Gastrocnemius medialis (tissue), 4 donors: ENCODE data around the gene KRT75. TPM values are rescaled to one million over a fixed set of nuclear protein-coding genes. Genes with fewer than 3 reads are reported as not detected.
A peak's percentile ranks its signal among the peaks of the same experiment; 100 is the strongest.

Experiments used
- ATAC-seq, 2 donors: fragments of 150-250 bp; one replicate each; pipeline ENCODE4 v1.9.1; 2016
- DNase-seq, 2 donors: peaks; one replicate each; pipeline ENCODE4 v3.0.0-alpha.2; 2019
- H3K27ac ChIP-seq, 4 donors: fragments of 200-600 bp; sonication (generic); 1 replicate in 1 of 4; 2 replicates in 3 of 4; pipeline ENCODE4 v1.5.1; 2016 to 2018; ENCODE audit warnings: mild to moderate bottlenecking in 2 of 4, moderate library complexity in 1 of 4
- H3K27me3 ChIP-seq, 3 donors: fragments of 200-600 bp; sonication (generic) in 2 of 3; 1 replicate in 1 of 3; 2 replicates in 2 of 3; pipeline versions ENCODE4 v1.5.1 to v1.6.0; 2016 to 2019; ENCODE audit warnings: mild to moderate bottlenecking in 1 of 3, moderate library complexity in 1 of 3
- H3K36me3 ChIP-seq, 2 donors: fragments of 200-600 bp; sonication (generic) in 1 of 2; one replicate each; pipeline ENCODE4 v1.5.1; 2017 to 2018
- H3K4me1 ChIP-seq, 2 donors: fragments of 200-600 bp; sonication (generic) in 1 of 2; one replicate each; pipeline ENCODE4 v1.5.1; 2016 to 2017; ENCODE audit warnings: mild to moderate bottlenecking in 2 of 2
- H3K4me3 ChIP-seq, 4 donors: fragments of 200-600 bp; sonication (generic) in 3 of 4; 1 replicate in 1 of 4; 2 replicates in 3 of 4; pipeline ENCODE4 v1.5.1; 2016 to 2019; ENCODE audit warnings: mild to moderate bottlenecking in 2 of 4
- H3K9me3 ChIP-seq, 3 donors: fragments of 200-600 bp; sonication (generic) in 2 of 3; 1 replicate in 1 of 3; 2 replicates in 2 of 3; pipeline ENCODE4 v1.5.1; 2016 to 2019
- POLR2A ChIP-seq, 2 donors: fragments of 450-650 bp; IDR thresholded peaks; one replicate each; pipeline ENCODE4 v1.6.1; 2017; ENCODE audit warnings: antibody characterized with exemption in 2 of 2, mild to moderate bottlenecking in 2 of 2, moderate library complexity in 2 of 2
- in situ Hi-C, 4 donors: fragments of 200-750 bp; cut with MboI; loops; one replicate each; pipeline versions ENCODE4 v1.15.0 to v1.8.0; 2017; ENCODE audit warnings: low sequenced_read_pairs in 4 of 4
- intact Hi-C: fragments of 100-400 bp; cut with DNase I; formaldehyde crosslinking; loops from one replicate; pipeline ENCODE4 v1.15.1; 2023; ENCODE audit warnings: low total_unique reads
- total RNA-seq, 4 donors: library from RNA; depleted of rRNA; stranded (reverse); fragments of >200 nt; gene quantifications; one replicate each; pipeline versions ENCODE4 v1.1.0 to v1.2.3, GENCODE V29; 2016
- TF ChIP-seq, protein P1 (sequence below), 5 experiments: fragments of 450-650 bp in 3 of 5; fragments of 200-600 bp in 2 of 5; sonication (generic) in 2 of 5; IDR thresholded peaks in 4 of 5; conservative IDR thresholded peaks in 1 of 5; 1 replicate in 4 of 5; 2 replicates in 1 of 5; pipeline ENCODE4 v1.5.1; 2016 to 2019; ENCODE audit warnings: antibody characterized with exemption in 5 of 5, mild to moderate bottlenecking in 3 of 5, moderate library complexity in 3 of 5

Gene KRT75
- total RNA-seq, 4 donors from 2014 or later = not detected

DNA sequence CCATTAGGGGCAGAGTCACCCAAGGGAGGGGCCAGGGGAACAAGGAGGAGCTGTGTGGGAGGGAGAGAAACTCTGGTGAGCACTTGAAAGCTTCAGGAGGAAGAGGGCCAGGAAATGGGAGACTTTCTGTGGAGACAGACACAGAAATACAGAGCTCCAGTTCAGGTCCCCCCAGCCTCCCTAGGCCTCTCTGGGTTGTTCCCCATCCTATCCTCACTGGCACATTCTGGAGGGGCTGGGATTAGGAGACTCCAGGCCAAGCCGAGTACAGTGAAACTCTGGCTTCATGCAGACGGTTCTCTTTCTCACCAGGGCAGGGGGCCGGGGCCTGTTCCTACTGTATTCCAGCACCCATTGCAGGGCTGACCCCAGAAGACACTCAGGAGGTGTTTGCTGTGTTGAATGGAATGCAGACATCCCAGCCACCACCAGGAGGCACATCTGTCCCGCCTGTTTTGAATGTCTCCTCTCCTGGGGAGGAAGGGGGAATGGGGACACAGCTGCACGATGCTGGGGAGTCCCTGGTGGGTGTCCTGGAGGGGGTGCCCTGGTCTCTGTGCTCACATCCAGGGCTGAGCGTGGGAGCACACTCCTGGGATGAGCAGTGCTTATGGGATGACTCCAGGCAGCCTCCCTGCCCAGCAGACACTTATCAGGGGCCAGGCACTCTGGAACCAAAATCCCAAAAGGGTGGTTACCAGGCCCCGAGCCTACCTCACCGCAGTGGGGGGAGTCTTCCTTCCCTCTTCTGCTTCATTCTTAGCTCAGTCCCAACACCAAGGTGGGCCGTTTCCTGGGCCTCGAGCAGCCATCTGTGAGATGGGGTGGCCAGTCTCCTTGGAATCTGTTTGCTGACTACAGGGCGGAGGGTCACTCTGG, 43.2 kb downstream of the KRT75 start:
- TF ChIP-seq, protein P1, sequence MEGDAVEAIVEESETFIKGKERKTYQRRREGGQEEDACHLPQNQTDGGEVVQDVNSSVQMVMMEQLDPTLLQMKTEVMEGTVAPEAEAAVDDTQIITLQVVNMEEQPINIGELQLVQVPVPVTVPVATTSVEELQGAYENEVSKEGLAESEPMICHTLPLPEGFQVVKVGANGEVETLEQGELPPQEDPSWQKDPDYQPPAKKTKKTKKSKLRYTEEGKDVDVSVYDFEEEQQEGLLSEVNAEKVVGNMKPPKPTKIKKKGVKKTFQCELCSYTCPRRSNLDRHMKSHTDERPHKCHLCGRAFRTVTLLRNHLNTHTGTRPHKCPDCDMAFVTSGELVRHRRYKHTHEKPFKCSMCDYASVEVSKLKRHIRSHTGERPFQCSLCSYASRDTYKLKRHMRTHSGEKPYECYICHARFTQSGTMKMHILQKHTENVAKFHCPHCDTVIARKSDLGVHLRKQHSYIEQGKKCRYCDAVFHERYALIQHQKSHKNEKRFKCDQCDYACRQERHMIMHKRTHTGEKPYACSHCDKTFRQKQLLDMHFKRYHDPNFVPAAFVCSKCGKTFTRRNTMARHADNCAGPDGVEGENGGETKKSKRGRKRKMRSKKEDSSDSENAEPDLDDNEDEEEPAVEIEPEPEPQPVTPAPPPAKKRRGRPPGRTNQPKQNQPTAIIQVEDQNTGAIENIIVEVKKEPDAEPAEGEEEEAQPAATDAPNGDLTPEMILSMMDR (IDR thresholded peaks at IDR 0.05 in 4 of 5, conservative IDR thresholded peaks at IDR 0.05 in 1 of 5) = peak in 1 of 5 experiments; percentile 27
- no peak for TF ChIP-seq POLR2A (IDR thresholded peaks at IDR 0.05)
- no peak for DNase-seq
- intact Hi-C loops (no loop called here), in situ Hi-C loops (loop anchor here in 1 of 4 donors (25.0 kb wide), 1 partner anchor 596 kb away; no protein-coding TSS in a partner anchor)
- no peaks in the 10 kb centered on the region for H3K4me1 ChIP-seq
- no peaks in the 10 kb centered on the region for H3K36me3 ChIP-seq
- H3K9me3 ChIP-seq = no peaks in the 10 kb centered on the region
- no peak for ATAC-seq
- peaks cover 0 to 13% (median 0%) of the 10 kb centered on the region in 3 donors for H3K27me3 ChIP-seq
- H3K27ac ChIP-seq = no peak overlapping the region
- H3K4me3 ChIP-seq = no peak overlapping the region

DNA sequence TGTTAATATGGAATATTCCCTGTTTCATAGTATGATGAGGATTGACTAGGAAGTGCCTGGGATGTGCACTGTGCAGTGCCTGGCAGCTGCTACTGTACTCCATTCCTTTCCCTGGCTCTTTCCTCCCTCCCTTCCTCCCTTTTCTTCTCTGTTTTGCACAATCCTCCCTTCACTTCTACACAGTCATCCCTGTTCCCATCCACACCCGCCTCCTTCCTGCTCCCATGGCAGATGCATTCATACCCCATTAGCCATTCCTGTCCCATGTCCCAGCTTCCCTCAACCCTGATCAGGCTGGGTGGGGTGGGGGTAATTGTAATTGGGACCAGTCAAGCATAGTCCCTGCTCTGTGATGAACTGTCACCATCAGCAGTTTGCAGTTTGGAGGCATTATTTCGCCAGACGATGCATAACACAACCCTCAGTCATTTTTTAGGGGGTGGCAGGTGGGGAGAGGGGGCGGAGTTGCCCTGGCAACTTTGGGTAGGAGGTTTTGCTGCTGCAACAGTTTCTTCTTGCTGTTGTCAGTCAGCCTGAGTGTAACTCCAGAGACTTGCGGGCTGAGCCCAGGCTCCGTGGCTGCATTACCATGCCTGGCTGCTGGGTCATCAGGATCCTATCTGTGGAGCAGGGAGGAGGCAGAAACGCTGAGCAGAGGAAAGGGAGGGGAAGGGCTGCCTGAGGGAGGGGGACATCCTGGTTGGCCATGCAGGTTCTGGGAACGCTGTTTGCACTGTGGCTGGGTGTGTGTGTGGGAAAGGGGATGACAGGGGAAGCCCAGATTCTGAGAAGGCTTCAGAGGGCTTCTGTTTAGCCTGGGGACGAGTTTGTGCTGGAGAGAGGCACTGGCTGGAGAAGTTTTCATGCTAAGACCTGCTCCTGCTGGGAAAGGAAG, 44.6 kb downstream of the KRT75 start:
- TF ChIP-seq, protein P1 (IDR thresholded peaks at IDR 0.05 in 4 of 5, conservative IDR thresholded peaks at IDR 0.05 in 1 of 5) = no peak
- TF ChIP-seq POLR2A (IDR thresholded peaks at IDR 0.05) = no peak
- in situ Hi-C loops (loop anchor here in 1 of 4 donors (25.0 kb wide), 1 partner anchor 598 kb away; no protein-coding TSS in a partner anchor), intact Hi-C loops (no loop called here)
- Histone ChIP-seq H3K27ac (no peak overlapping the region), H3K27me3 (peaks cover 0 to 13% (median 0%) of the 10 kb centered on the region in 3 donors), H3K4me3 (no peak overlapping the region), H3K9me3 (no peaks in the 10 kb centered on the region), H3K4me1 (no peaks in the 10 kb centered on the region), H3K36me3 (no peaks in the 10 kb centered on the region)
- DNase-seq = no peak
- ATAC-seq = no peak

- TF ChIP-seq, protein P1 (IDR thresholded peaks at IDR 0.05 in 4 of 5, conservative IDR thresholded peaks at IDR 0.05 in 1 of 5) = no peak
- TF ChIP-seq POLR2A (IDR thresholded peaks at IDR 0.05) = no peak
- intact Hi-C loops (no loop called here), in situ Hi-C loops (loop anchor here in 1 of 4 donors (25.0 kb wide), 1 partner anchor 599 kb away; no protein-coding TSS in a partner anchor)
Observed at GRCh38 chr12:52387859-52388258, 46.3 kb downstream of the KRT75 start.

GRCh38 chr12:52385226-52385702, 48.9 kb downstream of the KRT75 start, which contains the start of gene KRT84:
Gene KRT84 (minus strand): TSS chr12:52385652. CDS start chr12:52385585, 67 bp downstream.
- Histone ChIP-seq H3K36me3 (no peaks in the 10 kb centered on the region), H3K4me1 (no peaks in the 10 kb centered on the region), H3K27ac (no peak within 1 kb of the TSS), H3K9me3 (no peaks in the 10 kb centered on the region), H3K4me3 (no peak within 1 kb of the TSS), H3K27me3 (peaks cover 0 to 13% (median 0%) of the 10 kb centered on the region in 3 donors)
- no peak for DNase-seq
- intact Hi-C loops = no loop called here
- TF ChIP-seq, protein P1 (IDR thresholded peaks at IDR 0.05 in 4 of 5, conservative IDR thresholded peaks at IDR 0.05 in 1 of 5) = no peak
- no peak for TF ChIP-seq POLR2A (IDR thresholded peaks at IDR 0.05)
- in situ Hi-C loops = loop anchor here in 1 of 4 donors (25.0 kb wide), 1 partner anchor 602 kb away; no protein-coding TSS in a partner anchor
- no peak for ATAC-seq

More at GRCh38 chr12:52387859-52388258, 46.3 kb downstream of the KRT75 start:
- peaks cover 0 to 13% (median 0%) of the 10 kb centered on the region in 3 donors for H3K27me3 ChIP-seq
- no peak for DNase-seq
- ATAC-seq = no peak
- H3K27ac ChIP-seq = no peak overlapping the region
- no peak overlapping the region for H3K4me3 ChIP-seq
- H3K4me1 ChIP-seq = no peaks in the 10 kb centered on the region
- no peaks in the 10 kb centered on the region for H3K9me3 ChIP-seq
- H3K36me3 ChIP-seq = no peaks in the 10 kb centered on the region
